Astrocyte (in vitro differentiated cells and primary cell): ENCODE results near the gene ZNF385B. TPM values are rescaled to one million over a fixed set of nuclear protein-coding genes. Genes with fewer than 3 reads are reported as not detected.

Experiments used
- DNase-seq: peaks from one replicate; pipeline ENCODE4 v3.0.0-alpha.2; 2010; ENCODE audit warnings: low read depth
- FAIRE-seq: peaks from 2 replicates; lab custom pipeline; 2011; peaks lifted over from hg19 to GRCh38; lab: Jason Lieb, UNC
- H2AFZ ChIP-seq: 2 replicates; pipeline ENCODE4 v1.6.0; 2012; ENCODE audit warnings: low read depth, low read length, inconsistent platforms
- H3K27ac ChIP-seq: 2 replicates; pipeline ENCODE4 v1.5.1; 2011; ENCODE audit warnings: low read depth, low read length, inconsistent platforms
- H3K27me3 ChIP-seq: 2 replicates; pipeline ENCODE4 v1.6.0; 2011; ENCODE audit warnings: low read length, inconsistent platforms; ENCODE audit not compliant: insufficient read depth
- H3K36me3 ChIP-seq: 2 replicates; pipeline ENCODE4 v1.5.1; 2011; ENCODE audit warnings: low read length, inconsistent platforms; ENCODE audit not compliant: insufficient read depth
- H3K4me1 ChIP-seq: 2 replicates; pipeline ENCODE4 v1.5.1; 2011; ENCODE audit warnings: low read length, inconsistent platforms; ENCODE audit not compliant: insufficient read depth
- H3K4me2 ChIP-seq: 2 replicates; pipeline ENCODE4 v1.6.0; 2012; ENCODE audit warnings: low read length, inconsistent platforms
- H3K4me3 ChIP-seq: 2 replicates; pipeline ENCODE4 v1.5.1; 2011; ENCODE audit warnings: low read depth, mild to moderate bottlenecking, low read length, inconsistent platforms; ENCODE audit not compliant: insufficient read depth
- H3K79me2 ChIP-seq: 2 replicates; pipeline ENCODE4 v1.6.0; 2012; ENCODE audit warnings: mild to moderate bottlenecking, low read length, inconsistent platforms; ENCODE audit not compliant: insufficient read depth
- H3K9ac ChIP-seq: 2 replicates; pipeline ENCODE4 v1.6.0; 2012; ENCODE audit warnings: mild to moderate bottlenecking, low read length, inconsistent platforms
- H3K9me3 ChIP-seq: 2 replicates; pipeline ENCODE4 v1.5.1; 2012; ENCODE audit warnings: low read depth, mild to moderate bottlenecking, low read length, inconsistent platforms; ENCODE audit not compliant: insufficient read depth
- H4K20me1 ChIP-seq: 2 replicates; pipeline ENCODE4 v1.6.0; 2012; ENCODE audit warnings: low read length, inconsistent platforms; ENCODE audit not compliant: insufficient read depth
- H3K27ac Mint-ChIP-seq: one replicate; pipeline ENCODE4 v1.8.0; 2021; ENCODE audit warnings: mild to moderate bottlenecking, mixed read lengths; ENCODE audit not compliant: unreplicated experiment
- H3K27me3 Mint-ChIP-seq: one replicate; pipeline ENCODE4 v1.8.0; 2021; ENCODE audit warnings: low read depth, mixed read lengths; ENCODE audit not compliant: unreplicated experiment
- H3K36me3 Mint-ChIP-seq: one replicate; pipeline ENCODE4 v1.8.0; 2021; ENCODE audit warnings: low read depth, mixed read lengths; ENCODE audit not compliant: unreplicated experiment
- H3K4me1 Mint-ChIP-seq: one replicate; pipeline ENCODE4 v1.8.0; 2021; ENCODE audit warnings: low read depth, mixed read lengths; ENCODE audit not compliant: unreplicated experiment
- H3K4me3 Mint-ChIP-seq: one replicate; pipeline ENCODE4 v1.8.0; 2021; ENCODE audit warnings: mild to moderate bottlenecking, moderate library complexity, mixed read lengths; ENCODE audit not compliant: unreplicated experiment
- H3K9me3 Mint-ChIP-seq: one replicate; pipeline ENCODE4 v1.8.0; 2021; ENCODE audit warnings: mild to moderate bottlenecking, mixed read lengths; ENCODE audit not compliant: unreplicated experiment
- EZH2 ChIP-seq: IDR thresholded peaks from 2 replicates; pipeline ENCODE4 v1.6.1; 2012; ENCODE audit warnings: mild to moderate bottlenecking, low read length, inconsistent platforms; ENCODE audit not compliant: insufficient read depth
- total RNA-seq: library from RNA; stranded (reverse); gene quantifications from 2 replicates; pipeline ENCODE4 v1.2.1, GENCODE V29; 2021
- TF ChIP-seq, protein P1 (sequence below): IDR thresholded peaks from 2 replicates; pipeline ENCODE4 v1.5.1; 2011; ENCODE audit warnings: low read depth, mild to moderate bottlenecking, inconsistent platforms, low read length, moderate library complexity; ENCODE audit not compliant: insufficient read depth

The ZNF385B gene
- total RNA-seq, 1 donor from 2014 or later: 0.27 TPM

DNA sequence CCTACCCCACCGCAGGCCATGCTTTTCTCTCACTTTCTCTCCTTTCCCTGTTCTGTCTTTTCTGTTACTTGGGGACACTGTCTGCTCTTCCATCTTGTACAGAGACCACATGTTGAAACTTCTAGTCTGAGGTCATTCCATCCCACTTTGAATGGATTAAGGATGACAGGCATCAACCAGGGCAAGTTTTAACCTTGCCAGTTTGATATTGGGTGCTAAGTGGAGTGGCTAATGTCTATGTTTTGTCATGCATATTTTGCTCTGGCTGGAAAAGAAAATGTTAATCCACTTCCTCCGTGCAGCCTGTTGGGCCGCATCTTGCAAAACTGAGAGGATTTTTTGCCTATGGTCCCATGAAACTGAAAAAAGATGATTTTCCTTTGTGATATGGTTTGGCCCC, 391.3 kb downstream of the ZNF385B start:
- no peak overlapping the region for H2AFZ ChIP-seq
- no peak for FAIRE-seq
- peaks cover 7% of the 10 kb centered on the region for H3K4me1 Mint-ChIP-seq

DNA sequence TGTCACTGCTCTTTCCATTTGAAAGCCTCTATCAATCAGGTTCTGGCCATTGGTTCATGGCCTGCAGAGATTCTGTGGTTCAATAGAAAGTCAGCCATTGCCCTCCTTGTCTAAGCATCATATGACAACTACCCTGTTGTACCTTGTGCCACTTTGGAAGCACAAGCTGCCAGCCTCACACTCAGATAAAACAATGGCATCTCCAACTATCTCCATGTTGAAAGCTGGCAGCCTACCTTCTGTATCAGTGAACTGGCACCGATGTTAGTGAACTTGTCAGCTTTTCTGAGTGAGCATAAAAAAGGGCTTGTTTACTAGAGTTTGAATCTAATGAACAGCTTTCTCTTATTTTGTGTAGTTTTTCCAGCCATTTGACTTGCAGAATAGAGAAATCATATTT, 393.5 kb downstream of the ZNF385B start:
- TF ChIP-seq, protein P1, sequence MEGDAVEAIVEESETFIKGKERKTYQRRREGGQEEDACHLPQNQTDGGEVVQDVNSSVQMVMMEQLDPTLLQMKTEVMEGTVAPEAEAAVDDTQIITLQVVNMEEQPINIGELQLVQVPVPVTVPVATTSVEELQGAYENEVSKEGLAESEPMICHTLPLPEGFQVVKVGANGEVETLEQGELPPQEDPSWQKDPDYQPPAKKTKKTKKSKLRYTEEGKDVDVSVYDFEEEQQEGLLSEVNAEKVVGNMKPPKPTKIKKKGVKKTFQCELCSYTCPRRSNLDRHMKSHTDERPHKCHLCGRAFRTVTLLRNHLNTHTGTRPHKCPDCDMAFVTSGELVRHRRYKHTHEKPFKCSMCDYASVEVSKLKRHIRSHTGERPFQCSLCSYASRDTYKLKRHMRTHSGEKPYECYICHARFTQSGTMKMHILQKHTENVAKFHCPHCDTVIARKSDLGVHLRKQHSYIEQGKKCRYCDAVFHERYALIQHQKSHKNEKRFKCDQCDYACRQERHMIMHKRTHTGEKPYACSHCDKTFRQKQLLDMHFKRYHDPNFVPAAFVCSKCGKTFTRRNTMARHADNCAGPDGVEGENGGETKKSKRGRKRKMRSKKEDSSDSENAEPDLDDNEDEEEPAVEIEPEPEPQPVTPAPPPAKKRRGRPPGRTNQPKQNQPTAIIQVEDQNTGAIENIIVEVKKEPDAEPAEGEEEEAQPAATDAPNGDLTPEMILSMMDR: no peak
- no peak for TF ChIP-seq EZH2
- Histone ChIP-seq H3K27ac (no peak overlapping the region), H3K79me2 (no peaks in the 10 kb centered on the region), H2AFZ (peak overlapping the region; percentile 61), H3K4me3 (no peak overlapping the region), H3K4me1 (no peaks in the 10 kb centered on the region), H3K4me2 (no peak overlapping the region), H4K20me1 (no peaks in the 10 kb centered on the region), H3K9me3 (no peaks in the 10 kb centered on the region), H3K27me3 (no peaks in the 10 kb centered on the region), H3K9ac (no peak overlapping the region), H3K36me3 (no peaks in the 10 kb centered on the region)
- DNase-seq: no peak
- no peaks in the 10 kb centered on the region for H3K27me3 Mint-ChIP-seq
- H3K4me1 Mint-ChIP-seq: peaks cover 7% of the 10 kb centered on the region
- H3K4me3 Mint-ChIP-seq: no peak overlapping the region
- no peak overlapping the region for H3K27ac Mint-ChIP-seq
- peaks cover 12% of the 10 kb centered on the region for H3K9me3 Mint-ChIP-seq
- no peak for FAIRE-seq
- no peaks in the 10 kb centered on the region for H3K36me3 Mint-ChIP-seq

More for the DNA sequence above, 391.3 kb downstream of the ZNF385B start:
- Mint-ChIP-seq H3K9me3 (peaks cover 4% of the 10 kb centered on the region), H3K4me3 (no peak overlapping the region), H3K36me3 (no peaks in the 10 kb centered on the region), H3K27me3 (no peaks in the 10 kb centered on the region), H3K27ac (no peak overlapping the region)
- no peak for DNase-seq
- Histone ChIP-seq H3K4me2 (no peak overlapping the region), H3K36me3 (no peaks in the 10 kb centered on the region), H3K4me3 (no peak overlapping the region), H3K9me3 (no peaks in the 10 kb centered on the region), H3K27ac (no peak overlapping the region), H3K79me2 (no peaks in the 10 kb centered on the region), H3K9ac (no peak overlapping the region), H3K4me1 (no peaks in the 10 kb centered on the region), H4K20me1 (no peaks in the 10 kb centered on the region), H3K27me3 (no peaks in the 10 kb centered on the region)
- TF ChIP-seq, protein P1: no peak
- TF ChIP-seq EZH2: no peak

DNA sequence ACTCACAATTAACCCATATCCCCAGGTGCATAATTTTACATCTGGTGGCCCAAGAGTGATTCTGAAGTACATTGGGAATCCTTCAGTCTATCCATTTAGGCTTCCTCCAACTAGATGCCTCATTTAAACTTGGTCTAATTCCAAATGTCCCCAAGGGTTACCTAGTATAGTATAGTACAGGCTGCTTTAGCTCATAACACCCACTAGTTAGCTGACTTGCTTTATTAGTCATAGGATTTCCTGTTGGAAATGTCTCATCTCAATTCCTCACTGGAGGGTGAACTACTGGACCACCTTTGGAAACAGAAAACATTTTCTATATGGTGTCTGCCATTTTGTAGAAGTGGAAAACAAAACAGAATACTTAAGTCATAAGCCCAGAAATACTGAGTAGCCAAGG, 394.3 kb downstream of the ZNF385B start:
- H3K9ac ChIP-seq: no peak overlapping the region
- H4K20me1 ChIP-seq: no peaks in the 10 kb centered on the region
- H3K4me1 ChIP-seq: no peaks in the 10 kb centered on the region
- no peak overlapping the region for H3K27ac ChIP-seq
- no peaks in the 10 kb centered on the region for H3K27me3 ChIP-seq
- Mint-ChIP-seq H3K27ac (no peak overlapping the region), H3K4me3 (no peak overlapping the region), H3K36me3 (no peaks in the 10 kb centered on the region), H3K4me1 (peaks cover 7% of the 10 kb centered on the region), H3K27me3 (no peaks in the 10 kb centered on the region), H3K9me3 (peaks cover 12% of the 10 kb centered on the region)
- TF ChIP-seq, protein P1: no peak
- H3K79me2 ChIP-seq: no peaks in the 10 kb centered on the region
- DNase-seq (peak; percentile 22), FAIRE-seq (peak; percentile 41)
- H3K4me2 ChIP-seq: peak overlapping the region; percentile 4
- no peak overlapping the region for H2AFZ ChIP-seq
- no peaks in the 10 kb centered on the region for H3K9me3 ChIP-seq
- H3K4me3 ChIP-seq: no peak overlapping the region
- H3K36me3 ChIP-seq: no peaks in the 10 kb centered on the region
